Fibroblast of skin of abdomen (primary cell): Measurements from ENCODE around the gene SAFB.
"Not testable (repeated sequence)": the region's sequence is repeated elsewhere in the genome, so short reads cannot be mapped to it uniquely, and the experiment has no call there.

ENCODE experiments used
- DNase-seq: peaks from one replicate; pipeline ENCODE4 v3.0.0-alpha.2; 2013

SAFB gene

GRCh38 chr19:5686326-5686646 is 63.4 kb downstream of the SAFB start:
- DNase-seq: no peak

GRCh38 chr19:5686647-5687359 is 63.9 kb downstream of the SAFB start:
- DNase-seq: peak; percentile 89

- DNase-seq: no peak
Measured at GRCh38 chr19:5687360-5688198, 64.7 kb downstream of the SAFB start.

- DNase-seq: not testable (repeated sequence)
Measured at GRCh38 chr19:5688262-5688881, 65.5 kb downstream of the SAFB start.

GRCh38 chr19:5690125-5690954 is 67.5 kb downstream of the SAFB start, which contains the start of gene RPL36:
TSS of gene RPL36 (plus strand) at chr19:5690295. CDS start at chr19:5690508, 213 bp downstream.
- DNase-seq: peak; percentile 96

DNA sequence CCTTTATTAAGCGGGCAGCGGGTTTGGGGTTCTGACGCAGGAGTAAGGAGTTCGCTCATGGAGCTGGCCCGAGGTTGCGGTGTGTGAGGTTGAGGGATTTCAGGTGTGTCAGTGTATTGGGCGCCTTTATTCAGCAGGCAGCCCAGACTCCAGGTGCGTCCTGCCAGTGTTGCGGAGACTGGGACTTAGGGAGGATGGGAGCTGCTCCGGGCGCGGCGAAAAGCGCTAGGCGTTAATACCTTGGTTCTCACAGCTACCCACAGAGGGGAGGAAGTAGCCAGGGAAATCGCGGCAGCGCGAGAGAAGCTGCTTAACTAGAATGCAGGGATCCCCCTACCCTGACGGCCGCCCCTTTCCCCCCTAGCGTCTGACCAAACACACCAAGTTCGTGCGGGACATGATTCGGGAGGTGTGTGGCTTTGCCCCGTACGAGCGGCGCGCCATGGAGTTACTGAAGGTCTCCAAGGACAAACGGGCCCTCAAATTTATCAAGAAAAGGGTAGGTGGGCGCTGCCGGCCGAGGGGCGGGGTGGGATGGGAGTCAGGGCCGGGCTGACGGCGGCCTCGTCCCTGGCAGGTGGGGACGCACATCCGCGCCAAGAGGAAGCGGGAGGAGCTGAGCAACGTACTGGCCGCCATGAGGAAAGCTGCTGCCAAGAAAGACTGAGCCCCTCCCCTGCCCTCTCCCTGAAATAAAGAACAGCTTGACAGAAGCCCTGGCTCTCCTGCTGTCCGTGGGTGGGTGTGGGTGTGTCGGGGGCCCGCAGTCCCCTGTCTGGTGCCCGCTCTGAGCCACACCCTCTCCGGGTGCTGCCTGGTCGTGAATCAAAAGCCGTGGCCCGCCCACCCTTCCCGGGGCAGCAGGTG is 68.3 kb downstream of the SAFB start:
- DNase-seq: peak; percentile 46

DNA sequence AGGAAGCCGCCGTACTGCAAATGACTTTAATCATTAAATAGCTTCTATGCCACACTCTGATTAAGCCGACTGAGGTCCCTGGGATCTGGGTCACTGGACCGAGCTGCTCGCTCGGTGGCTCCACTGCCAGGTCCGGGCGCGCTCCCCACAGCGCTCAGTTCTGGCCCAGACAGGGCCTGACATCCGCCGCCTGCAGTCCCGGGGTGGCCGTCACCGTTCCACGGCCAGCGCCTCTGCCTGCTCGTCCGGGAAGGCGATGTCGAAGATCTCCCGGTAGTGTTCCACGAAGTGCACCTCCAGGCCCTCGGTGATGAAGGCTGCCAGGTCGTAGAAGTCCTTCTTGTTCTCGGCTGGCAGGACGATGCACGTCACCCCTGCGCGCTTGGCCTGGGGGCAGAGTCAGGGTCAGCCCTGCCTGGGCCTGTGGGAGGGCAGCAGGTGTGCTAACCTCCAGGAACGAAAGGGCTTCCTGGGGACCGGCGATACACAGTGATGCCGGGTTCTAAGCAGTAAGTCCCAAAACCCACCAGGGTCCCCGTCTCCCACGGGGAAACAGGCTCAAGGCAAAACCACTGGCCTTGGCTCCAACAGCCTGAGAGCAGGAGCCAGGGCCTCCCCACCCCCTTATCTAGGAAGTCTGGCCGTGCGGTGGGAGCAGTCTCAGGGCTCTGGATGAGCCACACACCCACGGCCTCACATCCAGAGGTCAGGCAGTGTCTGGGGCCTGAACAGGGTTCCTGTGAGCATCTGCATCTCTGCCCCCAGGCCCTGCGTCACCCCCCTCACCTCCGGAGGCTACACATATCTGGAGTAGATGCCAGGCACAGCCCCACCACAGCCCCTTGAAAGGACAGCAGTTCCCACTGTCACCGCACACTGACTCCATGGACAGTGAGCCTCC is 69.2 kb downstream of the SAFB start:
- no peak for DNase-seq

- DNase-seq: no peak
Measured at GRCh38 chr19:5692723-5693194, 69.9 kb downstream of the SAFB start.

DNA sequence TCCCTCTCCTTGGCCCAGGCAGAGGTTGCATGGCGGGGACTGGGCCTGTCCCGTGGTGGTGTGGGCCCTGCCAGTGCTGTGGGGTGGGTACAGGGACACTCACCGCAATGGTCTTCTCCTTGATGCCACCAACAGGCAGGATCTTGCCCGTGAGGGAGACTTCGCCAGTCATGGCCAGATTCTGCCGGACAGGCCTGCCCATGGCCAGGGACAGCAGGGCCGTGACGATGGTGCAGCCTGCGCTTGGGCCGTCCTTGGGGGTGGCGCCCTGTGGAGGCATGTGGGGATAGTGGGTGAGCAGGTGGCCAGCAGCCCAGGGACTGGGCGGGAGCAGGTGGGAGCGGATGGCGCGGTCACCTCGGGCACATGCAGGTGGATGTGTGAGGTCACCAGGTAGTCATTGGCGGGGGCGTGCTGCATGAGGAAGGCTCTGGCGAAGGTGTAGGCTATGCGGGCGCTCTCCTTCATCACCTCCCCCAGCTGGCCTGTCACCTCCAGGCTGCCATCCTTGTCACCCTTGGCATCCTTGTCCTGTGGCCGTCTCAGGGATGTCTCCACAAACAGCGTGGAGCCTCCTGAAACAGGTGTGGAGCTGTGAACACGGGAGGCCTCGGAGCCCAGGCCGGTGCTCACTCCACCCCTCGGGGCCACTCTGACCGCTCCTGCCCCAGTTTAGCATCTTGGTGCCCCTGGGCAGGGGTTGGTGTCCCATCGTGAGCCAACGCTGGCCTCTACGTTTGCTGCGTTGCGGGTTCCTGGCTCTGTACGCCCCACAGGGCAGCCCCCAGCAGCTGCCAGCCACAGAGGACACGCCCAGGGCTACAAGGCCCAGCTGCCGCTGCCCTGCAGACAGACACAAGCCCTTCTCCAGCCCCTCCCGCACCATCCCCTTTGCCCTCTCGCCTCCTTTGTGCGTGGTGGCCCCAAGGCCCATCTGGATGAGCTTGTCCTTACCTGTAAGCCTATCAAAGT is 70.6 kb downstream of the SAFB start:
- DNase-seq: no peak

GRCh38 chr19:5694167-5694955 is 71.5 kb downstream of the SAFB start:
- DNase-seq: no peak

- DNase-seq: no peak
Measured at GRCh38 chr19:5694956-5695648, 72.2 kb downstream of the SAFB start.

GRCh38 chr19:5695649-5696195 is 72.8 kb downstream of the SAFB start:
- no peak for DNase-seq

DNA sequence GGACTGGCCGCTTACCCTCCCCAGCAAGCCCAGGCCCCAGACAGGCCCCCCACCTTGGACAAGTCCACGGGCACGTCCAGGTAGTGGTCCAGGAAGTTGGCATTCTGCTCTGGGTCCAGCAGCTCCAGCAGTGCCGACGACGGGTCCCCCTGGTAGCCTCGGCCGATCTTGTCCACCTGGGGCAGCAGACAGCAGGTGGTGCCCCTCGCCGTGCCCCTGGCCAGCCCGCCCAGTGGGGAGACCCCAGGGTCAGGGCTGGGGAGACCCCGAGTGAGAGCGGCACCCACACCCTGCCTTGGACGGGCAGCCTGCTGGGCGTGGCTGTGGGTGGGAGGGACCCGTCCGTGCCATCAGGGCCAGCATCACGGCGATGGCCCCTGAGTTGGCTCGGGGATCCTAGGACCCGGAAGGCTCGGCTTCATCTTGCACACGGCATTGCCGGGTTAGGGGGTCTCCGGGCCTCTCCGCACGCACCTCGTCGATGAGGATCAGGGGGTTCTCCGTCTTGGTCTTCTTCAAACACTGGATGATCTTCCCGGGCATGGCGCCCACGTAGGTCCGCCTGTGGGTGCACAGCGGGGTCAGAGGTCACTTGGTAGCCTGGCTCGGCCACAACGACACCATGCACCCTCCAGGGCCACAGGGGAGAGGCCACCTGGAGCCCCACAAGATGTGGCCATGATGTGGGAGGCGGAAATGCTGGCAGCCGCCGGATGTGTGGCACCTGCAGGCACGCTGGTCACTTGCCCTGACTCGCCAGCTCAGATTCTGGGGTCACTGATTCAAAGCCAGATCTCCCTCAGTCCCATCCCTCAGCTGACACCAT is 73.5 kb downstream of the SAFB start:
- no peak for DNase-seq

DNA sequence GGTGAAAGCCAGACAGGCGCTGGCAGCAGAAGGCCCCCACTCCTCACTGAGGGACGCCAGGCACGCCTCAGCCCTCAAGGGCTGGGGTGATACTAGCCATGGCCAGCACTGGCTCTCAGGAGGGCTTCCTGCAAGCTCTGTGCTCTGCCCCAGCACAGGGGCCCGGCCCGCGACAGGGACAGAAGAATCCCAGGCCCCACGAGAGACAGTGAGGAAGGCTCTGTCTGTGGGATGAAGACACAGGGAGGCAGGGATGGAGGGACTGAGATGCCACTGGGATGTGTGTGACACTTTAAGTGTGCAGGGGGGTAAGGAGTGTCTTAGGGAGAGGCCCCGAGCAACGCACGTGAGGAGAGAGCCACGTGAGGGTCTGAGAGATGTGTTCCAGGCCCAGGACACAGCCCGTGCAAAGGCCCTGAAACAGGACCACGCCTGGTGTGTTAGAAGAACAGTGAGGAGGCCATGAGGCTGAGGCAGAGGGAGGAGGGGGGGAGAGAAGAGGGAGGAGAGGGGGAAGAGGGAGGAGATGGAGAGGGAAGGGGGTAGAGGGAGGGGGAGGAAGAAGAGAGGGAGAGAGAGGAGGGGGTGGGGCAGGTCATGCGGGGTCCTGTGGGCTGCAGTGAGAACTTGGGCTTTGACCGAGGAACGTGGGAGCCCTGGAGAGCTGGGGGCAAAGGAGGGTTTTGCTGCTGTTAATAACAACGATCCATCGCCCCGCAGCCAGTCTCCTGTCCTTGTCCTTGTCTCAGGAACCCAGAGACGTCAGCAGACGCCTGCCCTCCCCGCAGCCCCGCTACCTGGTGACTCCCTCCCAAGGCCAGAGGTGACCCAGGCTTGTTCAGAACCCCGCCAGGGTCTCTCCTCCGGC is 74.4 kb downstream of the SAFB start:
- DNase-seq: no peak

DNA sequence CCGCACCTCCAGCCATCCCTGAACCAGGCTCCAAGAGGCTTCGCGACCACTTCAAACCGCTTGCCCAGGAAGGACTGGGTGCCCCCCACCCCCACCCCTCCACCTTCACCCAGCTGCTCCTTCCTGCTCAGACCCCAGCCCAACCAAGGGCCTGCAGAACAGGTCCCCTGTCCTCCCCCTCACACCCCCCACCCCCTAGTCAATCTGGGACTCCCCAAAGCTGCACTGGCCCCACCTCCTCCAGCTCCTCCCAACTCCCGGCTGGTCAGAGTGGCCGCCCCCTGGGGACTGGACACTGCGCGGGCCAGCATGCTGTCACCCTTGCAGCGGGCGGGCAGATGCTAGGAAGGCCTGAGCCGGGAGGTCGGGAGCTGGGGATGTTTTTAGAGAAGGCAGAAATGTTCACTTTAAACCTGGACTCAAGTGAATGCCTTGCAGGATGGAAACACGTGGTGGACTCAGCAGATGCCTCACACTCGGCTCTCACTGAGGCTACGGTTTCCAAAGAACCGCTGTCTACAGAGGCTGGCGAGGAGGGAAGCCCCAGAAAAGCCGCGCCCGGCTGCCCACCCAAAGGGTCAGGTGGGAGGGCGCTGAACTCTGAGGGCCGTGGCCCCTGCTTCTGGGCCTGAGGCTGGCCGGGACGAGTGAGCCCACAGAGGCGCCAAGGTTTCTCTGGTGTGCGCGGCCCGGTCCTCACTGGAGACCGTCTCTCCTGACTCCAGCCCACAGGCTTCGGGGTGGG is 75.2 kb downstream of the SAFB start:
- DNase-seq: no peak
